Activated T-helper 9 cell treated with anti-CD3 and anti-CD28 coated beads, Interleukin-2, amount 50 U/mL, for 16 hours (primary cell): ENCODE data around the gene CA5A.

Experiments
- DNase-seq: peaks from one replicate; pipeline ENCODE4 v3.0.0-alpha.2; 2020; ENCODE audit warnings: low read depth

The CA5A gene

DNA sequence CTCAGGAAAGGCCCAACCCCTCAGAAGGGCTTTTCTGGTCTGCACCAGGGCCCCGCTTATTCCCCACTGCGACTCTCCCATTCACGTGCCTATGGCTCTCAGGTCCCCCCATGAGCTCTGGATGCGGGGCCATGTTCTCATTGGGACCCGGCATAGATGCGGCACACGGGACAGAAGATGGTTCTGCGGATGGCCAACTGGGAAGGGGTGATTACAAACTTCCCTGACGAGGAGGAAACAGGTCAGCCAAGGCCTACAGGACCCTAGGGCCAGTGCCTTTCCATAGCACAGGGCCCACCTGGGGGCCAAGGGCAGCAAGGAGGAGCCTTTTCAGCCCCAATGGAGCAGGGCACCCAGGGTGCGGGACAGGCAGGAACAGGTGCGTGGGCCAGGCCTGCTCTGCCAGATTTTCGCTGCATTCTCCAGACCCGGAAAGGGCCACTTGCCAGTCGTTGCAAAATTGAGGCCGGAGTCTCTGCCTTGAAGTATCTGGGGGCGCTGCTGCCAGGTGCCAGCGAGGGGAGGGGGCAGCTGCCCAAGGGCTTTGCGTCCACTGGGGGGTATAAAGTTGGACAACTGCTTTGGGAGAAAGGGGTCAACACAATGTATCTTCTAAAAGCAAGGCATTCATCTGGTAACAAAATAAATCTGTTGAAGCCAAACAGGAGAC, 87.5 kb downstream of the CA5A start:
- no peak for DNase-seq

DNA sequence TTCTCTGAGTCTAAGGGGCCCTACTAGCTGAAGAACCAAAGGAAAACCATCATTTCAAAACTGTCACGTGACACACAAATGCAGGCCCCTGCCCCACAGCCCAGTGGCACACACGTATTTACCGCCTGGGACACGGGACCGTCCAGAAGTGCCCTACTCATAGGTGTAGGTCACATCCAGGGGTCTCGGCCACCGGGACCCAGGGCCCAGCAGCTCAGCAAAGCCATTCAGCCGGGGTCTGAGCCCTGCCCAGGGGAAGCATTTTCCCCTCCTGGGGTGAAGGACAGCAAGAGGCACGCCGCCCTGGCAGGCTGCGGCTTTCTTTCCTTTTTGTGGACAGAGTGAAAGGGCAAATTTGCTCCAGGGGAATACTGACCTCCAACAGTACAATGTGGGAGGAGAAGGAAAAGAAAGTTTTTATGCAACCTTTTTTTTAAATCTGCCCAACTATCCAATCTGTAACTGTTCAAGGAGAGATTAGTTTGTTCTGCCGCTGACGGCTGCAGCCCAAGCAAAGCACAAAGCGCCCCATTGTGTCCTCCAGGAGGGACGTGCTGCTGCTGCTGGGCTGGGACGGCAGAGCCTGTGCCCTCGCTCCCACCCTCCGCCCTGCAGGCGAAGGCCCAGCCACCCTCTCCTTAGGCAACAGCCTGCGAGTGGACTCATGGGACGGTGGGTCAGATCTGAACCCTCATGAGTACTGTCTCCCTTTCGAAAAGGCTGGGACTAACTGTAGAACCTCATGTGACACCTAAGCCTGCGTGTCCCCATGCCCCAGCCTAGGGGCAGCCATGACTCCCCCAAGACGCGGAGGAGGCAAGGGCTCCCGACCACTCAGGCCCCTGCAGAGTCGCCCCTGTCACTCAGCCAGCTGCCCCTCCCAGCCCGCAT, 88.3 kb downstream of the CA5A start:
- DNase-seq, result no peak

DNA sequence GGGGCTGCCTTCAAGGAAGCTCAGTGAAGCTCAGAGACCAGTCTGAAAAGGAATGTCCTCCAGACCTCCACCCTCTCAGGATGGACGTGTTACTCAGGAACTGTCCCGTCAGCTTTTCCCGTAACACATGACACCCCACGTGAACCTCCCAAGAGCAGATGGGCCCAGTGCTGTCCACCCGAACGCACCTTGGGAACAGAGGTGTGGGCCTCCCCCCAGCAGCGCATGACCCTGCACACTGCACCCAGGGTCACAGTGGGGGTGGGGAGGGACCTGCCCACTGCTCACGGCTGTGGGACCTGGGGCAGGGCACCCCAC, 88.9 kb downstream of the CA5A start:
- no peak for DNase-seq

DNA sequence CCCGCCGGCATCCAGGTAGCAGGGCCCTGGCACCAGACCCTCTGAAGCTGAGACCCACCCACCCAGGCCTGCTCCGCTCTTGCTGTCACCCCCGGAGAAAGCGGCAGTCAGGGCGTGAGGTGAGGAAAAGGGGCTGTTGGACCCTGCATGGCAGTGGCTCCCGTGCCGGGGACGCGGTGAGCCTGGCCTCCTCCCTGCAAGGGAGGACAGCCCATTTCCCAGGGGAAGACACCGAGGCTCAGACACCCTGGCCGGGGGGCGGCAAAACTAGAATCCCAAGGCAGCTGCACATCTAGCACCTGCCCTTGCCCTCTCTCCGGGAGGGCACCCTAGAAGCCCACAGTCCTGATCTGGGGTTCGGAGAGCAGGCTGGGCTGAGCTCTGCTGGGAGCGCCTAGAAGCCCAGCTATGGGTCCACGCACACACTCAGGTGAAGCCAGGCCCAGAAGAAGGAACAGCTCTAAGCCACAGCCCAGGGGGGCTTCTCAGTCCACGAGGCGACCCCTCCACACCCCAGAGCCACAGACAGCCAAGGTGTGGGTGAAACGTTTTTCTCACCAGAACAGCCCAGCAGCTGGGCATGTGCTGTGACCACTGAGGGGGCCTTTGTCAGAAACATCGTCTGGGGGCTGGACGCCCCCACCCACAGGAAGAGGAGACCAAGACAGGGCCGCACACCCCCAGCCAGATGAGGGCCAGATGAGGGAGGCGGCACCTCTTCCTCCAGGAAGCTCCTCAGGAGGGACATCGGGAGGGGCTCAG, 89.4 kb downstream of the CA5A start:
- DNase-seq, result no peak

DNA sequence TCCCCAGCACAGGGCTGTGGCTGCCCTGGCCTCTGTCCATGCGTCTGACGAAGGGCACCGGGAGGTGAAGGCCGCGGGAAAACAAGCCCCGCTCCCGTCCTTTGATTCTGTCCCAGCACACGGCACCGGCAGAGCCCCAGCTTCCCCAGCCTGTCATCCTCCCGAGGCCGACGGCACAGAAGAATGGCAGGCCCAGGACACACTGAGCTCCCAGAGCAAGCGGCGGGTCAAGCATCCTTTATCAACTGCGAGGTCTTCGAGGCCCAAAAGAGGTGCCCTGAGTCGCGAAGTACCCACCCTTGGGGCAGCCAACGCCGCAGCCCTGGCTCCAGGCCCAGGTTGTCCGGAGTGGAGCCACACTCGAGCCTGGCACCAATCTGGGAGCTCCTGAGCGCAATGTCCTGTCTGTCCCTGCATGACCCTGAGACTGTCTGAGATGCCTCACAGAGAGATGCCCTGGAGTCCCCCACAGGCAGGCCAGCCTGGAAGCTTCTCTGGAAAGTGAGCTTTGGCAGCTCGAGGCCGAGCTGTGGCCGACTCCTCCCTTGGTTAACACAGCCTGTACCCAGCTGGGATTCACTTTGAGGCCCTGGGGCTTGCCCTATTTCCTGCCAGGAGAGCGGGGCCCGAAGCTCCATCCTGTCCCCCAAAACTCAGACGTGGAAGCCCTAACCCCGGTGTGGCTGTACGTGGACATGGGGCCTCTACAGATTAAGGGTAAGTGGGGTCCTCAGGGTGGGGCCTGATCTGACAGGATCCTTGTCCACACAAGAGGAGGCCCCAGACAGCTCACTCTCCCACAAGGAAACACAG, 90.3 kb downstream of the CA5A start:
- no peak for DNase-seq

DNA sequence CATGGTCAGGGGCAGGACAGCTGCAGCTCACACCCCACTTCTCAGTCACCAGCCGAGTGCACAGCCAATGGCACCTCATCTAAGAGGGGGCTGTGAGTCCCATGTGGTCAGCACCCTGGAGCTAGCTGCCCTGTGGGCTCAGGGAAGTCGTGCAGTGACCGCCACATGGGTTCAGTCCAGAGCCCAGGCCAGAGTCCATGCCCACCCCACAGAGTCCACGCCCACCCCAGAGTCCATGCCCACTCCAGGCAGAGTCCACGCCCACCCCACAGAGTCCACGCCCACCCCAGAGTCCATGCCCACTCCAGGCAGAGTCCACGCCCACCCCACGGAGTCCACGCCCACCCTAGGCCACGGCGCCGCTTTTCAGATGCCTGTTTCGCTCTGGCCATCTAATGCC, 91.1 kb downstream of the CA5A start:
- no peak for DNase-seq

DNA sequence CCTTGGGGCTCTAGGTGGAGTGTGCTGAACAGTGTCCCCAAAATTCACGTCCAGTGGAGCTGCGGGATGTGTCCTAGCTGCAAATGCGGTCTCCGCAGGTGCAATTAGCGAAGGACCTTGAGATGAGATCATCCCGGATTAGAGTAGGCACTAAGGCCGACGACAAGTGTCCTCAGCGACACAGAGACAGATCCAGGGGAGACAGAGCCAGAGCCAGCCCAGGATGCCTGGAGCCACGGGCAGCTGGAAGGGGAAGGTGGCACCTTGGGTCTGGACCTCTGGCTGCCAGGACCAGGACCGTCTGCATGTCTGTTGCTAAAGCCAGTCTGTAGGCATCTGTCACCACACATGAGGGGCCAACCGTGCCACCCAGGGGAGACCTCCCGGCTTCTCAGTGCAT, 91.5 kb downstream of the CA5A start:
- no peak for DNase-seq

DNA sequence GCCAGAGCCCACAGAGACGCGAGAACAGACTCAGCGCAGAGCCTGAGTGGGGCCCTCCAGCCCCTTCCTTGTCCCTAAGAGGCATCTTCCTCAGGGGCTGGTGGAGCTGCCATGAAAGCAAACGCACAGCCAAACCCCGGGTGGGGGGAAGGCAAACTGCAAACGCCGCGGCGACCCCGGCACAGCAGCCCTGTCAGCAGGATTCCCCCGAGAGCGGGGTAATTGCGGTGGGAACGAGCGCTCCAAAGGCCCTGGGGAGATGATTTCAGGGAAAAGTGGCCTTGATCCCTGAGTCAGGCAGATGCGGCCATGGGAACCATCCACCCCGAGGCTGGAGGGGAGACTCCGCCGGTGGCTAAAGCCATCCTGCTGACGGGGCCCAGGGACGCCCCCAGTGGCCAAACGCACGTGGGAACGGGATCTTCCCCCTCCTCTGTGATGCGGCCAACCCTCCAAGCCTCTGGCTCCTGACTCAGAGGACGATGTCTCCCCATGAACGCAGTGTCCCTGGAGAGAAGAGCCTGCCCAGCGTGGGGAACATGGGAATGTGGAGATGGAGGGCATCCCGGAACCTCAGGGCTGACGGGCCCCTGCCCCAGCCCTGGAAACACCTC, 92.1 kb downstream of the CA5A start:
- no peak for DNase-seq

DNA sequence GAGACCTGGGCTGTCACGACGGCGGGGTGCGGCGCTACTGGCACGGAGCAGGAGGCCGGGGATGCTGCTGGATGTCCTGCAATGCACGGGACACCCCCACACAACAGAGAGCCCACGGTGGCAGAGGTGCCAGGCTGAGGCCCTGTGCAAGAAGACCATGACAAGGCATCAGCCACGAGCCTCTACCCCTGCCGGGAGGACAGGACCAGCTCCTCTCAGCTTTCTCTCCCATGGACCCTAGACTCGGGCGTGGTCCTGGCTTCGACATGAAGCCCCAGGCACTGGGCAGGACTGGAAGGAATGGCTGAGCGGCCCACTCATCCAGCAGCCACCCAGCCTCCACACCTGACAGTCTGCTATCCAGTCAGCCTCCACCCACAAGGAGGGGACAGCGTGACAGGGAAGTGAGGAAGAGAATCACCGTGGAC, 92.6 kb downstream of the CA5A start:
- DNase-seq, result no peak

DNA sequence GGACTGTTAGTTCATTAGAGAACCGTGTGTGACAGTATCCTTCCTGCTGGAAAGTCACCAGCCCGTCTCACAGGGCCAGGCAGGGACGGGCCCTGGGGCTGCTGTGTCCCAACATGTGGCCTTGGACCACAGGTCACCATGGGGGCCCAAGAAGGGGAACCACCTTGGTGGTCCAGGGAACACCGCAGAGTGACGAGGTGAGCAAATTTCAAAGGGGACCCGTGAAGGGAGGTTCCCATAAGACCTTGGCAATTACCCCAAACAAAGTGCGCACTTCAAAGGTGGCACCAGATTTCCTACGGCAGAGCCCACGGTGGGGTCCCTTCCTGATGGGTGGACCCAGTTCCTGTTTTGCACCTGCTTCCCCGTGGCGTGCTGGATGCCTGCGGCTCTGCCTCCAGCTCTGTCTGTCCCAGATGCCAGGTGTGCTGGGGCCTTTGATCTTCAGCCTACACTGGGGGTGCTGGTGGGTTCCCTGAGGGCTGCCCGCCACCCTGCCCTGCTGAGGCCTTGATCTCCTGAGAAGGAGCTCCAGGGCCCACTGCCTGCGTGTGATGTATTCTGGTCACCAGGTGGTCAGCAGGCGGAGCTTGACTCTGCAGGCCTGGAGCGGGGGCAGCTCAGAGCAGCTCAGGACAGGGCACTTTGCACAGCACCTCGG, 94.0 kb downstream of the CA5A start:
- no peak for DNase-seq

DNA sequence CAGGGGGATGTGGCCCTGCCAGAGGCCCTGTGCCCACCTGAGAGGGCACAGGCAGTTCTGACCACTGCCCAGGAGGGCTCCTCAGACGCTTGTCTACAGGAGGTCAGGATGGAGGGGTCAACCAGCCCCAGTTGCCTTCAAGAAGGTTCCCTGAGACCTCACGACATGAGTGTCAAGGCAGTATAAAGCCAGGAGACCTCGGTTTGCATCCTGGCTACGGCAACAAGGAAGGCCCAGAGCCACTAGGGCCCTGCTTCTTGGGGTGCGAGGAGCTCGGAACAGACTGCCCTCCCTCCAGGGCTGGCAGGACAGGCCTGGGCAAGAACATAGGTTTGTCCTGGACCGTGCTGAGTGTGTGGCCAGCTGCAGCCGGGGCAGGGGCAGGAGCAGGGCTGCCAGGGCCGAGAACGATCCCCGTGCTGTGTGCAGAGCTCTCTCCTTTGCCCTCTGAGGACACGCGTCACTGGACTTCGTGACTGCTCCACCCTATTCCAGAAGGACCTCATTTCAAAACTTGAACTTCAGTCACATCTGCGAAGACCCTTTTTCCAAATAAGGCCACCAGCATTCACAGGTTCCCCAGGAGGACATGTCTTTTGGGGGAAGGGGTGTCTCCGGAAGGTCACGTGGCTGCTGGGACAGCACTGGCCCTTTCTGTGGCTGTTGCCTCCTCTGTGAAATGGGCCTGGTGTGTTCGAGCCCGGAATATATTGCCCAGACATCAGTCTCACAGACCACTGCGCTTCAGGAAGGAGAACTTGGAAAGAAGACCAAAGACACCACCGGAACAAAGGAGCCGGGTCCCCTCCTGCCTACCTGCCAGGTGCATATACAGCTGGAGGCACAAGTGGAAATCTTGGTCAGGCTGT, 94.8 kb downstream of the CA5A start:
- no peak for DNase-seq

DNA sequence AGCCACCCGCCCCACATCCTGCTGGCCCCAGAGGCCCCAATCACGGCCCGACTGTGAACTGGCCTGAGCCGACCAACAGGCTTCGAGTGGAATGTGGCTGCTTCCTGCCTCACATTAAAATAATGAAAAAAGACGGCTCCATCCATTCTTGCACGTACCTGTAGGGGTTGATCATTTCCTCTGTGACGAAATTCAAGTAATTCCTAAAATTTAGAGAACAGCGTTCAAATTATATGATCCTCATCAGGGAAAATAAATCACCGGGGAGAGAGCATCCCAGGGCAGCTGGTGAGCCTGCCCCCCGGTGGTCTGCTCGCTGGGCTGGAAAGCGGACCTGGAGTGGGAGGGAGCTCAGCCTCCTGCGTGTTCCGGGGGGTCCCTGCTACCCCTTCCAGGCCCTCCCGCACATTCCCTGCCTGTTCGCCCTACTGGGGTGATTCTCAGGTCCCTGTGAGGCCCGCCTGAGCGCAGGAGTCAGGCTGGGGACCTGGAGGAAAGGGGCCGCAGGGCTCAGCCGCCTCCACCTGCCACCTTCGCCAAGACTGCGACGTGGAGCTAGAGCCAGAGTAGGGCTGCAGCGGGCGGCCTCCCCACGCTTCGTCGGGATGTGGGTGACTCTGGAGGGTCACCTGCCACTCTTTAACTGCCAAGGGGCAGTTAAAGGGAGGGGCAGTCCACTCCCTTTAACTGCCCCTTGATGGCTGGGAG, 95.9 kb downstream of the CA5A start:
- DNase-seq, result no peak

DNA sequence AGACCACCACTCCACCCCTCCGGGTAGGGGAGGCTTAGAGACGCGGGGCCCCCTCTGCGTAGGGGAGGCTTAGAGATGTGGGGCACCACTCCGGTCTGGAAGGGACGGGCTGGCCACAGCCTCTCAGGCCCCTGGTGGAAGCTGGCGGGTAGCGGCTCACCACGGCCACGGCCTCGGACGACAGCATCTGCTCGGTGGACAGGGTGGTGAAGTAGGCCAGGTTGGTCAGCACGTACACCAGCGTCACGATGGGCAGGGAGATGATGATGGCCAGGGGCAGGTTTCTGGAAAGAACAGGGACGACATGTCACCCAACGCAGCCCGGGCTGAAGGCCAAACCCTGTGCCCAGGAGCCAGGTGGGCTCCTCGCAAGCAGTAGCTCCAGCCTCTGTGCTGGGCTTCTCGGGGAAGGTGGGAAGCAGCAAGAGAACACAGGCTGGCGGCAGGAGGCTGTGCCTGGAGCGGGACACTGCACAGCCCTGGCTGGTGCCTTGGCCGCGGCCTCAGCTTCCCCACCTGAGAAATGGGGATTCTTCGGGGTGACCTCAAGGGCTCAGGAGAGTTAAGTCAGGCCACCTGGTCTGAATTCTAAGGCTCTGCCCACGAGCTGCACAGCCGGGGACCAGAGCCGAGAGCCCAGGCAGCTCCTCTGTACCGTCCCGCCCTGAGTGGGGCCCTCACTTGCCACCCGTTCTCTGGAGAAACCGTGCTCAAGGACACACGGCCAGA, 96.6 kb downstream of the CA5A start:
- DNase-seq, result no peak

DNA sequence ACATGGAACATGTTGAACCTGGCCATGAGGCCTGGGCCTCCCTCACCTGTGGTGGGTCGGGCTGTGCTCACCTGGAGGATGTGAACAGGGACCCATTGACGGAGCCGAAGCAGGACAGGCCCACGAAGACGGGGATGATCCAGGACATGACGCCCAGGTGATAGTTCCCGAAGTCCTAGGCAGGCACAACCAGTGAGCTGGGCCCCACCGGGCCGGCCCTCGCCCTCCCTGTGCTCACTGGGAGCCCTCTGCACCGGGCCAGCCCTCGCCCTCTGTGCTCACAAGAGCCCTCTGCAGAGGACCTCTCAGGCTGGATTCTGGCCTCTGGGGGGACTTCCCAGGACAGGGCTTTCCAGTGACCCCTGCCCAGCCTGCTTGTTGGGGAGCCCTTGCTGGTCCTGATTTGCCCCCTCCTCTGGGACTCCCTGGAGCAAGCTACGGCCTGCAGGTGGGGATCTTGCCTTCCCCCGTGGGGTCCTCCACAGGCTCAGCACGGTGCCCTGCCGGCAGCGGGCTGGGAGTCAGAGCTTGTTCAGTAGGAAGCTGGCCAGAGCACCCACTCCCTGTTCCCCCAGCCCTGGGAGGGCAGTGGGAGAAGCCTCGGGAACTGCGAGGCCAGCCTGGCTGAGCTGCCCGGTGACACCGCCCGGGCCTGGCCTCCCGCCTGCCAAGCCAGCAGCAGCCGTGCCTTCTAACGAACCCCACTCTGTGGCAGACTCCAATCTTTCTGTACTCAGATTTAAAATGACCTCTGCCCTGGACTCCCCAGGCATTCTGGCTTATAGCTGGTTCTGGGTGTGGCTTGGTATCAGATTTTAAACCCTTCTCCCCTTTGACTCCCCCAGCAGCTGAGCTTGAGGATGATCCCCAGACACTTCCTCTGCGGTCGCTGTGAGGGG, 97.4 kb downstream of the CA5A start:
- no peak for DNase-seq
